Measurements from ENCODE around the gene ATP2B2.

The ATP2B2 gene

GRCh38 chr3:10468613-10469354 lies 36.6 kb downstream of the ATP2B2 start:
- peak; percentile 55 for DNase-seq

- peak; percentile 44 for DNase-seq
These were observed 37.3 kb downstream of the ATP2B2 start for GRCh38 chr3:10467904-10468612.

DNA sequence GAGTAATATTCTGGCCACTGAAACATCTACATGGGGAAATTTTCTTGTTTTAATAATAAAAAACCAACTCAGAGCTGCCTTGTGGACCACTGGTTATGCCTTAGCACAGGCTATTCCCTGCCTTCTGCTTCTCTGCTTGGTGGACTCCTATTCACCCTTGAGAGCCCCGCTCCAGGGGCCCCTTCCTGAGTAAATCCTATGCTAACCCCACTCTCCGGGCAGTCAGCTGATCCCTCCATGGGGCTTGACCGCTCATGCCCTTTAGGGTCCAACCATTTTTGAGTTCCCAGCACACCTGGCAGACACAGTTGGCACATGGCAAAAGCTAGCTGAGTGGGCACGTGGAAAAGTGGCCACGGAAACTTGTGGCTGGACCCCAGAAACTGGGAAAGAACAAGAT lies 38.2 kb downstream of the ATP2B2 start:
- no peak for DNase-seq

GRCh38 chr3:10466186-10466585 lies 39.2 kb downstream of the ATP2B2 start:
- no peak for DNase-seq

GRCh38 chr3:10465161-10465560 lies 40.2 kb downstream of the ATP2B2 start:
- DNase-seq = no peak

DNA sequence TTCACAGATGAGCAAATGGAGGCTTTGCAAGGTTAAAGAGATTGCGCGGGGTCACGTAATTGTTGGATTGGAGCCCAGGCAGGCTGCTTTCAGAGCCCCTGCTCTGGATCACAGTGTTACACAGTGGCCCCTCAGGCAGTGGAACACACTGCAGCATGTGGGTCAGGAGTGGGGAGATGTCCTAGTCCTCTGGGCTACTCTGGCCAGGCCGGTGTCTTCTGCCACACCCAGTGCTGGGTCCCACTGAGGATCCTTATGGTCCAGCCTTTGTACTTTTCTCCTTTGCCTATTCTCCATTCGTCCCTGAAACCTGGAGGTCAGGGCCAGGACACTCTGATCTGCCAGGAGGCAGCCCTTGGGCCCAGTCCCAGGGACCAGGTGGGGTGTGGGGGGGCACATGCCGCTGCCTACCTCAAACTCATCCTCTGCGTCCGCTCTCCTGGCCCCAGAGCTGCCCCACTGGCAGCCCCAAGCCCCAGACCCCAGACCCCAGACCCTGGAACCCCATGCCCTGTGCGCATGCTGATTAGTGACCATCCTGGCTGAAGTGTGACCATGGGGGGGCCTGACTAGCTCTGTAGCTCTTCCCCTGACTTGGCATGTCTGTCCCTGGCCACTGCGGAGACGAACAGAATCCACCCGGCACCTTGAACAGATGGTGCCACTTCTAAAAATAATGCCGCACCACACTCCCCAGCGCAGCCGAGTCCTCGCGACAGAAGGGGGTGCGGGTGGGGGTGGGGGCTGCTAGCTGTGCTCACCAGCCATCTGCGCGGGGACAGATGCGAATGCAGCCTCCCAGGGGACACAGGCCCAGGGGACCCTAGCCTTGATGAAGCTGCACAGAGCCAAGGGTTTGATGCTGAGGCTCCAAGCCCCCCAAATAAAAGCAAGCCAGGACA lies 41.6 kb downstream of the ATP2B2 start:
- peak; percentile 84 for DNase-seq

DNA sequence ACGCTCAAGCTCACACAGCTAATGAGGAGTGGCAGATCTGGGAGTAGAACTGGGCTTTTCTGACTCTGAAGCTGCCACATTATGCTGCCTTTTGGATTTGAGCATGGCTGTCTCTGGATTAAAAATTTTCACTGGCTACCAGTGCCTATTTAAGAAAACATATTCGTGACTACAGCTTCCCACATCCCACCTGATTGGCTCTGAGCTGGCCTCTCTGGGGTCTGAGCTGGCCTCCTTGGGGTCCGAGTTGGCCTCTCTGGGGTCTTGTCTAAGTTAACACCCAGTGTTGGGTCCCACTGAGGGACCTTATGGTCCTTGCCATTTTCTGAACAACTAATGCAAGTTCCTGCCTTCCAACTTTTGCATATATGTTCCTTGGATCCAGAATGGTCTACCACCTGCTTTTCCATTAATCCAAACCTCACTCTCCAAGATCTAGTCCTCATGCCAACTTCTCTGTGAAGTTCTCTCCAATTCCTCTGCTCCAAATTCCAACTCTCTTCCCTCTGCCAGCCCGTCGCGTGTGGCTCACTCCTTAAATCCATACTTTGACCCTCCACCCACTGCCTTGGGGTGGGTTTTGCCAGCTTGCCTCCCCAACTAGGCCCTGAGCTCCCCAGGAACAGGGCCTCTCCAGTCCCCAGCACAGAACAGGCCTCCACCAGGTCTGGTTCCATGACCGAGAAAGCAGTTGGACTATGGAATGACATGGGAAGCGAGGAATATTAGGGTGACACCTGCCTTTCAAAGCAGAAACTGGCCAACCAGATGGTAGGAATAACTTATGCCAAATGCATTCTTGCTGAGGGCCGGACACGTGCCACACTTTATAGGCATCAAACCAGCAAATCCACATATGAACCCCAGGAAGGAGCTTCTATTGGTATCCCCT lies 42.5 kb downstream of the ATP2B2 start:
- DNase-seq = no peak

DNA sequence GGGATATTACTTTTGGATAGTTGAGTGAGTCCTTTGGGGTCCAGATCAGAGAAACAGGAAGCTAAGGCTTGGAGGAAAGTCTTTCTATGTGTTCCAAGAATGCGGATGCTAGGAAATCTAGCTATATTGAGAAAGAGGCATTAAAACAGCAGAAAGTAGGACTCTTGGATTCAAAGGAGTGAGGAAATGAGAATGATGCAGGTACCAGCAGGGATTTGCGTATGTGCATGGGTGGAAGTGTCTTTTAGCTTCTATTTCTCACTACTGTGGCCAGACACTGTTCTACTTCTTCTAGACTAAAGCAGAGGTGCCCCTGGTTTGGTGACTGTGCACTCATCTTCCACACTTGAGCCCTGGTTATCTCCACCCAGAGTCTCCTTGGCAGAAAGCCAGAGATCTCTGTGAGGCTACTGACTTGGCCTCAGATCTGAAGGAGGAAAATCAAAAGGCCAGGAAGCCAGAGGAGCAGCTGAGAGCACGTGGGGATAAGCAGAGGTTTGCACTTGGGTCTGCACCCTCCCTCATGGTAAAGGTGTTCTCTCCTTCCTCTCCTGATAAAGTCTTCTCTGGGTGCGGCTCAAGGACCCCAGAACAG lies 44.3 kb downstream of the ATP2B2 start:
- no peak for DNase-seq

DNA sequence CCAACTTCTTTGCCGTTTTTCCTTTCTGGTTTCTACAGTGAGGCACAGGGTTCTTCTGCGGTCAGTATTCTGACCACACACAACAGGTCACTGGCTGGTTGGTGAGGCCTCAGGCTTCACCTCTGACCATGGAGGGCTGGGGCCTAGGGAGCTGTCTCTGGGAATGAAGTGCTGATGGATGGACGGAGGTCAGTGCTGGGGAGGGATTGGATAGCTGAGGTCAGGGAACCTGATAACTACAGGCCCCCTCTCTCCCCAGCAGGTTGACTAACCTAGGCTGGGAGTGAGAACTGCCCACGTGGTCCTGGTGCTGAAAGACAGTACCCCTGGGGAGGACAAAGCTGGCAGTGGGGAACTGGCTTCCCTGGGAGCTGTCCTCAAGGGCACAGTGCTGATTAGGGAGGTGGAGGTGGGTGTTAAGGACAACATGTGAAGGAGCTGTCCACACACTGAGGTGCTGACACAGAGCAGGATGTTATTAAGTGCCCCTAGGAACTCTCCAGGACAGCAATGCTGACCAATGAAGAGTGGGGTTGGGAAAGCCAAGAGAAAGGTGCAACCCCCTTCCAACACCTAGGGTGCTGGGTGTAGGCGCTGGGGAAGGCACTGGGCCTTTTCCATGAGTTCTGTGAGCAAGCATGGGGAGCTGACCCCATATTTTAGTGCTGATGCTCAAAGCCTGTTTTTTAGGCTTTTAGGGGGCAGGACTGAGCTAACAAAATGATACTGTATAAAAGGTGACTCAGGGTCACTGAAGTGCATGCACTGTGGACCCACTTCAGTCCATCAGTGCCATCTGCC lies 45.2 kb downstream of the ATP2B2 start:
- no peak for DNase-seq

GRCh38 chr3:10457560-10457959 lies 47.8 kb downstream of the ATP2B2 start:
- no peak for DNase-seq

- no peak for DNase-seq
These were observed 48.4 kb downstream of the ATP2B2 start for GRCh38 chr3:10456981-10457380.

GRCh38 chr3:10455545-10455914 lies 49.9 kb downstream of the ATP2B2 start:
- no peak for DNase-seq

- DNase-seq = no peak
These were observed 50.4 kb downstream of the ATP2B2 start for GRCh38 chr3:10454907-10455544.

GRCh38 chr3:10453431-10454163 lies 51.8 kb downstream of the ATP2B2 start:
- DNase-seq = peak; percentile 43

DNA sequence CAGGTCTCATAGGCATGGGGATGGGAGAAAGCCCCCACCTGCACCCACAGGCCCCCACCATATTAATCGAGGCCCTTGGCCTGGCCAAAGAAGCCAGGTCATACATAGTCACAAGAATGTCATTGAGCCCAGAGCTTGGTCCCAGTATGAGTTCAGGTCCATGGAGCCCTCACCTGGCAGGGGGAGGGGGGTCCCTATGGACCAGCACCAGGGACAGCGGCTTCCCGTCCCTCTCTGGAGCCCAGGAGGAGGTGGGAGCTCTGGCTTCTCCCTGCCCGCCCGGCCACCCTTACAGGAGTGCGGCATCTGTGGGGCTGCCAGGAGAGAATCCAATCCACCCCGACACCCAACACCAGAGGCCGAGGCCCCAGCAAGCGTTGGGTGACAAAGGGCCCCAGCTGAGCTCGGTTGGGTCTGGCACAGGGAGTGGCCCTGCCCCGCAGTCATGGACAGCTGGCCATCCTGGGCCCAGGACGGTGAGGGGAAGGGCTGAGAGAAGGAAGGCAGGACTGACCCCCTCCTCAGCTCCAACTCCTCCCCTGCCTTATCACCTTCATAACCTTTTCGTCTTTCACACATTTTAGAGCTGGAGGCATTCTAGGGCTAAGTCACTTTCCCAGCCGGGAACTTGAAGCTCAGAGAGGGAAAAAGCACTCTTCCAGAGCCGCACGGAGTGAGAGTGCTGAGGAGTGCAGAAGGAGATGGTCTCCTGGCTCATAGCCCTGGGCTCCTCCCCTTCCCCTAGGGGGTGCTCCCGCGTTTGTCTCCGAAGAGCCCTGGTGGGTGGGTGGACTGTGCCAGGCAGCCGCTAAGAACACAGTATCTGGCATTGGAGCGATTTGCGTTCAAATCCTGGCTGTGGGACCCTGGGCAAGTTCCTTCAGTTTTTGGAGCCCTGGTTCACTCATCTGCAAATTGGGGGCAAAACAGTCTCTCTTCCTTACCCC lies 54.6 kb downstream of the ATP2B2 start:
- DNase-seq = no peak

GRCh38 chr3:10449436-10449835 lies 56.0 kb downstream of the ATP2B2 start:
- no peak for DNase-seq

GRCh38 chr3:10448544-10448943 lies 56.8 kb downstream of the ATP2B2 start:
- DNase-seq = no peak

DNA sequence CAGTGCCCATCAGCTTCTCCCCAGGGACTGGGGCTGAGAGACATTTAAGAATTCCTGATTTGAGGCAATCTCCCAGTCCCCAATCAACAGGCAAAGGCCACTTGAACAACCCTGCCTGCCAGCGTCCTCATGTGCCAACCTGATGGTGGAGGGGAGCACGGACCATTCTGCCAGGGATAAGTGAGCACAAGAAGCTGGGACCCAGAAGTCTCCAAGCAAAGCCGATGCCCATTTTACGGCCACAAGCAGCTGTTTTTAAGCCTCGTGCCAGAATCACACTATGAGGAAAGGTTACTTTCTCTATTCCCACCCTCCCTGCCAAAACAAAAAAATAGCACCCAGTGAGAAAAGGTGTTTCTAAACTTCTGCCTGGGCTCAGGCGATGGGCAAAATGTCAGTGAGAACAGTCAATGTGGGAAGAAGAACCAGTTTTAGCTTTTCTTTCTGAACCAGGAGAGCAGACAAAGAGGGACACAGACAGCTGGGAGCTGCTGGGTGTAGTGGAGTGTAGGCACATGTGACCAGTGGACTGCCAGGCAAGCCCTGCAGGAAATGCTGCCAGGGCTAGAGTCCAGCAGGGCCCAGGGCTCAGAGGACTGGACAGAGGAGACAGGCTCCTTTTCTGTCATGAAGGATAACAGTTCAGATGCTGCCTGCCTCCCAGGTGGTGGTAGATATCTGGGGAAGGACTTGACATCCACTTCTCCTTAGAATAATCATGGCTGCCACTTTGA lies 57.7 kb downstream of the ATP2B2 start:
- DNase-seq = no peak

Measured in NCI-H2171 (cell line).